A549 (cell line): Measurements from ENCODE around the gene KAT8. TPM values are rescaled to one million over a fixed set of nuclear protein-coding genes. Genes with fewer than 3 reads are reported as not detected.
"Not testable (repeated sequence)": the region's sequence is repeated elsewhere in the genome, so short reads cannot be mapped to it uniquely, and the experiment has no call there.

Experiments
- ATAC-seq, 2 experiments: fragments of 200-7000 bp in 1 of 2; fragments of >200 bp in 1 of 2; cut with Nextera tagmentation in 1 of 2; cut with Tn5 transposase in 1 of 2; 3 replicates each; pipeline versions ENCODE4 v1.8.0 to v1.9.1; 2018 to 2020; ENCODE audit warnings: mild to moderate bottlenecking in 1 of 2, moderate library complexity in 1 of 2
- CTCF ChIA-PET: fragments of 300-600 bp; sonication (Branson Sonifier 250); formaldehyde crosslinking; extraction: SDS; loops from one replicate; lab custom pipeline; 2021; ENCODE audit warnings: antibody characterized with exemption, inconsistent platforms; lab: Yijun Ruan, JAX
- POLR2A ChIA-PET: fragments of 350-600 bp; formaldehyde crosslinking; extraction: SDS; loops from one replicate; lab custom pipeline; 2021; ENCODE audit warnings: antibody characterized with exemption, inconsistent platforms; lab: Yijun Ruan, JAX
- DNase-seq, 2 experiments: peaks; one replicate each; pipeline versions ENCODE4 v3.0.0 to v3.0.0-alpha.2; 2011 to 2016; ENCODE audit warnings: low read depth in 1 of 2, low spot score in 1 of 2
- FAIRE-seq: peaks from 2 replicates; lab custom pipeline; 2011; peaks lifted over from hg19 to GRCh38; lab: Jason Lieb, UNC
- H3K27ac ChIP-seq, 2 experiments: fragments of >200 bp; sonication (Bioruptor Twin); formaldehyde crosslinking; 3 replicates each; pipeline ENCODE4 v1.5.1; 2016 to 2017
- H3K4me1 ChIP-seq: fragments of >200 bp; sonication (Bioruptor Twin); formaldehyde crosslinking; 3 replicates; pipeline ENCODE4 v1.6.1; 2016
- H3K4me2 ChIP-seq: fragments of >200 bp; sonication (Bioruptor Twin); formaldehyde crosslinking; 3 replicates; pipeline ENCODE4 v1.6.1; 2016
- H3K4me3 ChIP-seq: fragments of >200 bp; sonication (Bioruptor Twin); formaldehyde crosslinking; 3 replicates; pipeline ENCODE4 v1.5.1; 2016
- H3K9me3 ChIP-seq: fragments of >200 bp; sonication (Bioruptor Twin); formaldehyde crosslinking; 3 replicates; pipeline ENCODE4 v1.6.1; 2016
- CEBPB ChIP-seq, 2 experiments: fragments of >200 bp in 1 of 2; sonication (Bioruptor Twin) in 1 of 2; formaldehyde crosslinking in 1 of 2; IDR thresholded peaks; 2 replicates each; pipeline ENCODE4 v1.6.1; 2012 to 2016
- EHMT2 ChIP-seq: fragments of 200-600 bp; sonication (generic); IDR thresholded peaks from 2 replicates; pipeline ENCODE4 v1.6.1; 2016; ENCODE audit warnings: antibody characterized with exemption, low read depth, mild to moderate bottlenecking, moderate library complexity
- FOSL2 ChIP-seq, 2 experiments: fragments of 450-650 bp in 1 of 2; fragments of >200 bp in 1 of 2; sonication (Bioruptor Twin) in 1 of 2; formaldehyde crosslinking; IDR thresholded peaks; 2 replicates each; pipeline versions ENCODE4 v1.5.0 to v1.6.1; 2016 to 2020; ENCODE audit warnings: mild to moderate bottlenecking in 1 of 2, moderate library complexity in 1 of 2
- FOXS1 ChIP-seq: fragments of 250-450 bp; sonication (Bioruptor Pico); IDR thresholded peaks from 2 replicates; pipeline ENCODE4 v1.5.0; 2020; ENCODE audit warnings: mild to moderate bottlenecking, moderate library complexity
- HES2 ChIP-seq: fragments of >200 bp; sonication (Bioruptor Twin); formaldehyde crosslinking; IDR thresholded peaks from 2 replicates; pipeline ENCODE4 v1.6.1; 2016
- HEYL ChIP-seq: fragments of 250-450 bp; sonication (Bioruptor Pico); IDR thresholded peaks from 2 replicates; pipeline ENCODE4 v1.8.0; 2021; ENCODE audit warnings: mild to moderate bottlenecking, moderate library complexity
- HOXA7 ChIP-seq: fragments of 250-450 bp; sonication (Bioruptor Pico); IDR thresholded peaks from 2 replicates; pipeline ENCODE4 v1.5.0; 2020; ENCODE audit warnings: mild to moderate bottlenecking, moderate library complexity
- HOXB13 ChIP-seq: fragments of 250-450 bp; sonication (Bioruptor Pico); IDR thresholded peaks from 2 replicates; pipeline ENCODE4 v1.5.0; 2020; ENCODE audit warnings: low read depth, mild to moderate bottlenecking, moderate library complexity
- JUN ChIP-seq, 2 experiments: fragments of >200 bp; sonication (Bioruptor Twin); formaldehyde crosslinking; IDR thresholded peaks; 2 replicates in 1 of 2; 3 replicates in 1 of 2; pipeline ENCODE4 v1.6.1; 2016 to 2017
- JUNB ChIP-seq: fragments of >200 bp; sonication (Bioruptor Twin); formaldehyde crosslinking; IDR thresholded peaks from 2 replicates; pipeline ENCODE4 v1.6.1; 2016
- KDM1A ChIP-seq: fragments of 200-600 bp; sonication (generic); IDR thresholded peaks from 2 replicates; pipeline ENCODE4 v1.6.1; 2016; ENCODE audit warnings: low read depth, mild to moderate bottlenecking
- MAFK ChIP-seq: fragments of 450-650 bp; IDR thresholded peaks from 2 replicates; pipeline ENCODE4 v1.6.1; 2014; ENCODE audit not compliant: partially characterized antibody
- POLR2A ChIP-seq: IDR thresholded peaks from 2 replicates; pipeline ENCODE4 v1.6.1; 2012; ENCODE audit warnings: mild to moderate bottlenecking, low read length
- POLR2AphosphoS2 ChIP-seq: conservative IDR thresholded peaks from 2 replicates; pipeline ENCODE4 v1.6.1; 2012; ENCODE audit warnings: low read length, improper control_type of control experiment, inconsistent platforms
- RAD21 ChIP-seq, 2 experiments: fragments of >200 bp in 1 of 2; sonication (Bioruptor Twin) in 1 of 2; formaldehyde crosslinking in 1 of 2; IDR thresholded peaks in 1 of 2; conservative IDR thresholded peaks in 1 of 2; 2 replicates in 1 of 2; 3 replicates in 1 of 2; pipeline ENCODE4 v1.6.1; 2012 to 2018; ENCODE audit warnings: inconsistent platforms in 1 of 2
- RARB ChIP-seq: fragments of 250-450 bp; sonication (Bioruptor Pico); IDR thresholded peaks from 2 replicates; pipeline ENCODE4 v1.8.0; 2021; ENCODE audit warnings: mild to moderate bottlenecking, moderate library complexity
- RNF2 ChIP-seq: fragments of 200-600 bp; sonication (generic); IDR thresholded peaks from 2 replicates; pipeline ENCODE4 v1.6.1; 2016; ENCODE audit warnings: low read depth, mild to moderate bottlenecking, antibody characterized with exemption, moderate library complexity, borderline replicate concordance
- TFCP2L1 ChIP-seq: fragments of 250-450 bp; sonication (Bioruptor Pico); IDR thresholded peaks from 2 replicates; pipeline ENCODE4 v1.5.0; 2021; ENCODE audit warnings: mild to moderate bottlenecking
- TP53 ChIP-seq: fragments of 250-450 bp; sonication (Bioruptor Pico); IDR thresholded peaks from 2 replicates; pipeline ENCODE4 v1.5.0; 2021; ENCODE audit warnings: mild to moderate bottlenecking, moderate library complexity
- ZFP36 ChIP-seq: fragments of 450-650 bp; IDR thresholded peaks from 2 replicates; pipeline ENCODE4 v1.6.1; 2014; ENCODE audit warnings: borderline replicate concordance; ENCODE audit not compliant: partially characterized antibody
- ZNF302 ChIP-seq: fragments of 250-450 bp; sonication (Bioruptor Pico); IDR thresholded peaks from 2 replicates; pipeline ENCODE4 v1.9.0; 2021; ENCODE audit warnings: inconsistent platforms, mild to moderate bottlenecking, moderate library complexity
- ZSCAN20 ChIP-seq: fragments of 250-450 bp; sonication (Bioruptor Pico); IDR thresholded peaks from 2 replicates; pipeline ENCODE4 v1.8.0; 2022; ENCODE audit warnings: mild to moderate bottlenecking, moderate library complexity
- WGBS: methylation state at CpG from one replicate; pipeline ENCODE4 v1.1.6; 2017; ENCODE audit errors: missing lambda C conversion rate; 5-methylcytosine and 5-hydroxymethylcytosine counted together
- polyA plus RNA-seq, 4 experiments: library from polyadenylated mRNA; depleted of rRNA in 3 of 4; stranded (reverse); fragments of >200 nt; fragmentation: RNase III in 1 of 4; extraction: RNeasy Plus Mini Kit Qiagen cat#74134 plus additional on column Dnase treatment in 1 of 4; gene quantifications; 2 replicates in 3 of 4; 3 replicates in 1 of 4; pipeline ENCODE4 v1.2.3, GENCODE V29; 2011 to 2017
- TF ChIP-seq, protein P1 (sequence below): fragments of 250-450 bp; sonication (Bioruptor Pico); IDR thresholded peaks from 2 replicates; pipeline ENCODE4 v1.5.0; 2020; ENCODE audit warnings: low read depth, mild to moderate bottlenecking, moderate library complexity
- TF ChIP-seq, protein P2 (sequence below): IDR thresholded peaks from 2 replicates; pipeline ENCODE4 v1.6.1; 2012
- TF ChIP-seq, protein P3 (sequence below): fragments of 150-350 bp; IDR thresholded peaks from 2 replicates; pipeline ENCODE4 v1.6.1; 2014; ENCODE audit warnings: low read depth, mild to moderate bottlenecking, low read length
- TF ChIP-seq, protein P4 (sequence below): IDR thresholded peaks from 2 replicates; pipeline ENCODE4 v1.6.1; 2012; ENCODE audit warnings: low read depth, borderline replicate concordance

KAT8 gene
- polyA plus RNA-seq, 2 of the 4 experiments (the other 2 are of a cell fraction), result 34.4 to 42.2 TPM

- Histone ChIP-seq H3K4me2 (no peak overlapping the region), H3K9me3 (no peaks in the 10 kb centered on the region), H3K4me1 (no peaks in the 10 kb centered on the region), H3K27ac (no peak overlapping the region), H3K4me3 (no peak overlapping the region)
- FAIRE-seq (no peak), ATAC-seq (no peak), DNase-seq (no peak)
- TF ChIP-seq HES2 (no peak), CEBPB (IDR thresholded peaks at IDR 0.05) (peak in 1 of 2 experiments; percentile 27; a peak in 1 of 4 replicates)
- WGBS, result 82% methylated on average over 8 of the region's 8 CpGs
- CTCF ChIA-PET, result interaction anchor here (1.6 to 2.5 kb wide), 2 partner anchors 16 to 182 kb away, joined by 5 to 6 read pairs; partner anchors contain the start of gene HSD3B7
- POLR2A ChIA-PET, result no interaction called here
Observed at GRCh38 chr16:31167315-31167714, 49.9 kb downstream of the KAT8 start.

- Histone ChIP-seq H3K27ac (no peak overlapping the region), H3K4me3 (no peak overlapping the region), H3K4me1 (no peaks in the 10 kb centered on the region), H3K4me2 (no peak overlapping the region), H3K9me3 (no peaks in the 10 kb centered on the region)
- POLR2A ChIA-PET, result interaction anchor here (1.2 kb wide), 1 partner anchor 11 kb away, joined by 4 read pairs; the partner anchor contains the start of gene FUS
- 39% methylated on average over 2 of the region's 2 CpGs for WGBS
- CTCF ChIA-PET, result interaction anchor here (1.3 to 1.6 kb wide), 2 partner anchors 15 to 27 kb away, joined by 5 read pairs; no protein-coding TSS in a partner anchor
- FAIRE-seq (no peak), ATAC-seq (peak in 1 of 2 experiments; percentile 69; a peak in 3 of 6 replicates), DNase-seq (no peak)
- no peak for TF ChIP-seq TFCP2L1 (CRISPR knock-in tag)
- TF ChIP-seq, protein P1, sequence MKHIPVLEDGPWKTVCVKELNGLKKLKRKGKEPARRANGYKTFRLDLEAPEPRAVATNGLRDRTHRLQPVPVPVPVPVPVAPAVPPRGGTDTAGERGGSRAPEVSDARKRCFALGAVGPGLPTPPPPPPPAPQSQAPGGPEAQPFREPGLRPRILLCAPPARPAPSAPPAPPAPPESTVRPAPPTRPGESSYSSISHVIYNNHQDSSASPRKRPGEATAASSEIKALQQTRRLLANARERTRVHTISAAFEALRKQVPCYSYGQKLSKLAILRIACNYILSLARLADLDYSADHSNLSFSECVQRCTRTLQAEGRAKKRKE (CRISPR knock-in tag), result no peak
- no peak for TF ChIP-seq POLR2AphosphoS2
- TF ChIP-seq, protein P2, sequence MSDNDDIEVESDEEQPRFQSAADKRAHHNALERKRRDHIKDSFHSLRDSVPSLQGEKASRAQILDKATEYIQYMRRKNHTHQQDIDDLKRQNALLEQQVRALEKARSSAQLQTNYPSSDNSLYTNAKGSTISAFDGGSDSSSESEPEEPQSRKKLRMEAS, result no peak
- no peak for TF ChIP-seq HOXB13 (CRISPR knock-in tag)
- no peak for TF ChIP-seq HEYL (CRISPR knock-in tag)
- TF ChIP-seq, protein P3, sequence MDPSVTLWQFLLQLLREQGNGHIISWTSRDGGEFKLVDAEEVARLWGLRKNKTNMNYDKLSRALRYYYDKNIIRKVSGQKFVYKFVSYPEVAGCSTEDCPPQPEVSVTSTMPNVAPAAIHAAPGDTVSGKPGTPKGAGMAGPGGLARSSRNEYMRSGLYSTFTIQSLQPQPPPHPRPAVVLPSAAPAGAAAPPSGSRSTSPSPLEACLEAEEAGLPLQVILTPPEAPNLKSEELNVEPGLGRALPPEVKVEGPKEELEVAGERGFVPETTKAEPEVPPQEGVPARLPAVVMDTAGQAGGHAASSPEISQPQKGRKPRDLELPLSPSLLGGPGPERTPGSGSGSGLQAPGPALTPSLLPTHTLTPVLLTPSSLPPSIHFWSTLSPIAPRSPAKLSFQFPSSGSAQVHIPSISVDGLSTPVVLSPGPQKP, result no peak
- TF ChIP-seq RARB (CRISPR knock-in tag), result no peak
- TF ChIP-seq JUNB, result no peak
- TF ChIP-seq, protein P4, sequence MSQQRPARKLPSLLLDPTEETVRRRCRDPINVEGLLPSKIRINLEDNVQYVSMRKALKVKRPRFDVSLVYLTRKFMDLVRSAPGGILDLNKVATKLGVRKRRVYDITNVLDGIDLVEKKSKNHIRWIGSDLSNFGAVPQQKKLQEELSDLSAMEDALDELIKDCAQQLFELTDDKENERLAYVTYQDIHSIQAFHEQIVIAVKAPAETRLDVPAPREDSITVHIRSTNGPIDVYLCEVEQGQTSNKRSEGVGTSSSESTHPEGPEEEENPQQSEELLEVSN, result no peak
- no peak for TF ChIP-seq JUN (IDR thresholded peaks at IDR 0.05)
- TF ChIP-seq FOSL2 (IDR thresholded peaks at IDR 0.05), result no peak
- no peak for TF ChIP-seq FOSL2 (CRISPR knock-in tag; IDR thresholded peaks at IDR 0.05)
- TF ChIP-seq ZSCAN20 (CRISPR knock-in tag), result no peak
- no peak for TF ChIP-seq MAFK
Observed at GRCh38 chr16:31168848-31169247, 51.4 kb downstream of the KAT8 start.

GRCh38 chr16:31170048-31170447 is 52.6 kb downstream of the KAT8 start:
- DNase-seq, H3K4me3 ChIP-seq, H3K9me3 ChIP-seq, H3K4me2 ChIP-seq, POLR2A ChIA-PET, H3K4me1 ChIP-seq, FAIRE-seq, CTCF ChIA-PET, H3K27ac ChIP-seq: not testable (repeated sequence)
- ATAC-seq, result peak in 1 of 2 experiments; percentile 56; a peak in 3 of 6 replicates
- WGBS, result no CpG with 5 or more reads among the region's 2 CpGs

DNA sequence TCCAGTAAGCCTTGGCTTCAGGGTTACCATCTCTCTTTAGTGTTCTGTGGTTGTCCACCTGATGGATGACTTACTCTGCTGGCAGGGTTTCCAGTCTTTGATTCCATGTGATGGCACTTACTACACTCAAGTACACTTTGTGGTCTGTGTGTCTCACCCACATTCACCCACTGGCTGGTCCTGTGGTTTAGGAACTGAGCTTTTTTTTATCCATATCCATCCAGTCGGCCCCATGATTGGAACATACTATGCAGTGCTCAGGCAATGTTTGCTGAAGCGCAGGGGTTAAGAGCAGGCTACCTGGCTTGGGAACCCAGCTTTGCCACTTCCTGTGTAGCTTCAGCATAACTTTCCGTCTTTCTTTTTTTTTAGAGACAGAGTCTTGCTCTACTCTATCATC is 59.7 kb downstream of the KAT8 start:
- DNase-seq, result no peak
- FAIRE-seq, result no peak
- CTCF ChIA-PET, result interaction anchor here (0.6 to 2.7 kb wide), 2 partner anchors 35 to 1583 kb away, joined by 3 to 11 read pairs; no protein-coding TSS in a partner anchor

More for the DNA sequence above, 59.7 kb downstream of the KAT8 start:
- WGBS, result 76% methylated on average over 3 of the region's 3 CpGs
- H3K4me1 ChIP-seq, result peaks cover 8% of the 10 kb centered on the region
- H3K4me3 ChIP-seq, result no peak overlapping the region
- TF ChIP-seq KDM1A, result no peak
- no peak for TF ChIP-seq CEBPB (IDR thresholded peaks at IDR 0.05)
- TF ChIP-seq TP53 (CRISPR knock-in tag), result no peak
- no peak for TF ChIP-seq HEYL (CRISPR knock-in tag)
- TF ChIP-seq HOXB13 (CRISPR knock-in tag), result no peak
- no peak for TF ChIP-seq ZFP36
- no peak for TF ChIP-seq RAD21 (conservative IDR thresholded peaks at IDR 0.05 in 1 of 2, IDR thresholded peaks at IDR 0.05 in 1 of 2)
- TF ChIP-seq POLR2A, result no peak
- no peak for TF ChIP-seq EHMT2
- no peak for TF ChIP-seq ZNF302 (CRISPR knock-in tag)
- TF ChIP-seq, protein P2, result no peak
- TF ChIP-seq MAFK, result no peak
- no peak for TF ChIP-seq RNF2
- TF ChIP-seq HOXA7 (CRISPR knock-in tag), result no peak
- no peak for TF ChIP-seq FOXS1
- no peaks in the 10 kb centered on the region for H3K9me3 ChIP-seq
- H3K4me2 ChIP-seq, result no peak overlapping the region
- no peak overlapping the region for H3K27ac ChIP-seq
- no peak for ATAC-seq
- POLR2A ChIA-PET, result no interaction called here
